Suppressor macrophage treated with lipopolysaccharide for 1 hour (primary cell): Measurements from ENCODE around the gene RAB11FIP4.

Experiments
- DNase-seq, 3 donors: peaks; one replicate each; pipeline ENCODE4 v3.0.0-alpha.2; 2020 to 2022

The RAB11FIP4 gene

DNA sequence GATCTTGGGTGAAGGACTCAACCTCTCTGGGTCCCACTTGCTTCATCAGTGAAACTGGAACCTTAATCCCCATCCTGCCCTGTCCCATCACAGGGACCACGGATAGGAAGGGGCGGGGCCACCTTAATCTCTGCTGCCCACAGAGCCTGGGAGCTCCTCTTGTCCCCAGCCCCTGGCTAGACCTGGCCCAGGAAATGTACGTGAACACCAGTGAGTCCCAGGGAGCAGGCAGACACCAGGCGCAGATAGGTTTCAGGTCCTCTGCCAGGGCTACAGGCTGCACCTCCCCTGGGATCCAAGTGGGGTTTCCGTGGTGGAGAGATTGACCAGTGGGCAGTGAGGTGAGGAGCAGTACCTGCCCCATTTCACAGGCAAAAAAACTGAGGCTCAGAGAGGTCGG lies 21.0 kb downstream of the RAB11FIP4 start:
- no peak for DNase-seq

- DNase-seq = no peak
Measured at GRCh38 chr17:31413081-31413799, 21.8 kb downstream of the RAB11FIP4 start.

DNA sequence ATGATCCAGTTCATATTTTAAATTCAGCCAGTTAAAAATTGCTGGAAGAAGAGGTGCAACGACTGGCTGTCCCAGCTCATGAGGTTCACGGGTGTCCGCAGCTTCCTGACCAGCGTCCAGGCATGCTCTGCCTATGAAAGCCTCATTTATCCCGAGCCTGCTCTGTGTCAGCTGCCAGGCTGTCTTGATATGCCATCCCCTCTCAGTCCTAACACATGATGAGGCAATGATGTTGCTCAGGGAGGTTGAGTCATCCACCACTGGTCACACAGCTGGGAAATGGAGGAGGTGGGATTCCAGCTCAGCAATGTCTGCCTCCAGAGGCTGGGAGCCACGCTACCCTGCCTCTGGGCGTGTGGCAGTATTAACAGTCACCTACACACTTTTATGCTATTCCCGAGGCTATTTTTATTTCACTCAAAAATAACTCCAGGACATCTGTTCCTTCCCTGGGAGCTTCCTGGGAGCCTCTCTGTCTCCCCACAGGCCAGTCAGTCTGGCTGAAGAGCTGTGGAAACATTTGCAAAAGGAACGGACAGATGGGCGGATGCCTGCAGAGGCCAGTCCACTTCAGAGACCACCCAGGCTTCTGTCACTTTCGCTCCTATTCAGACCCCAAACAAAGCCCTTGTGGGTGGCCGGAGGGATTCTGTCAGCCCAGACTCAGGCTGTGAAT lies 22.5 kb downstream of the RAB11FIP4 start:
- DNase-seq = peak; percentile 79 to 83 (median 83)

DNA sequence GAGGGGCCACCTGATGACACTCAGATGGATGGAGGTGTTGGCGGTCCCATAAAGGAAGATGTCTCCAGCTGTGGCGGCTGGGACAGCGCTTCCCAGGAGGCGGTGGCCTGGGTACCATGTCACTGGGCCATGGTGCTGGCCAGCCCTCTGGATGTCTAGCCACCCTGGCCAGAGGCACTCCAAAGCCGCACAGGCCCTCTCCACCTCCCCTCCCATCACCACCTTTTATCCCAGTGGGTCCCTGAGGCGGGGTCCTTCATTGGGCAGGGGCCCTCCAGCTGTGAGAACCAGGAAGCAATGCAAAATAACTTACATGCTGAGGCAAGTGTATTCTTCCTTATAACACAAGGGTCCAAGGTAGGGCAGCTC lies 23.1 kb downstream of the RAB11FIP4 start:
- DNase-seq = no peak

GRCh38 chr17:31415004-31415454 lies 23.6 kb downstream of the RAB11FIP4 start:
- peak; percentile 84 to 85 (median 85) for DNase-seq

DNA sequence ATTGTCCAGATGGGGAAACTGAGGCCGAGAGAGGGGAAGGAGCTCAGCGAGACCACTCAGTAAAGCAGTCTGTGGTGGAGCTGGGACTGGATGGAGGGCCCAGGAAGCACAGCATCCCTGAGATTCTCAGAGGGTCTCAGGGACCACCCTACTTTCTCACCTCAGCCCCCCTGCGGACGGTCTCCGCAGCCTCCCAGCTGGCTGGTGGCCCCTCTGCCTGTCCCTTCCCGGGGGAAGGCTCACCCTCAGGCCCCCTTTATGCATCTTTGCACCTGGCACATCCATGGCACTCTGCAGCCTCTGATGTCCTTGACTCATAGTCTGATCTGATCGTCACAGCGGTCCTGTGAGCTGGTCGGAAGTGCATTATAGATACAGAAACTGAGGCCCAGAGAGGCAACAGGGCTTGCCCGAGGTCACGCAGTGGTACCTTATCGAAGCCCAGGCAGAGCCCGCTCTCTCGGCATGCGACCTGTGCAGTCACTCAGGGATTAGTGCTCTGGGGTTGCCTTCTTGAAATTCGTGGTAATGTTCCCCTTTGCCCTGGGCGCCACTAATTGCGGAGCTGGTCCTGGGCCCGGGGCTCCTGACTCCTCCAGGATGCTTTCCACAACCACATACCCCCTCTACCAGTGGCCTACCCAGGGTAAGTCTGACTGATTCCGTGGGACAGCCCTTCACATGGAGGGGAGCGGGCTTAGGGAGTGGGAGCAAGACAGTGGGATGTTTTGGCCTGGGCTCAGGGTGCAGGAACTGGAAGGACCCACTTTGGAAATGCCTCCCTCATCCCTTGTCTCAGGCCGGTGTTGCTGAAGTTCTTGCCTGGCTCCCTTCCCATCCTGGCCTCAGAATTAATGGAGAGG lies 24.4 kb downstream of the RAB11FIP4 start:
- no peak for DNase-seq

DNA sequence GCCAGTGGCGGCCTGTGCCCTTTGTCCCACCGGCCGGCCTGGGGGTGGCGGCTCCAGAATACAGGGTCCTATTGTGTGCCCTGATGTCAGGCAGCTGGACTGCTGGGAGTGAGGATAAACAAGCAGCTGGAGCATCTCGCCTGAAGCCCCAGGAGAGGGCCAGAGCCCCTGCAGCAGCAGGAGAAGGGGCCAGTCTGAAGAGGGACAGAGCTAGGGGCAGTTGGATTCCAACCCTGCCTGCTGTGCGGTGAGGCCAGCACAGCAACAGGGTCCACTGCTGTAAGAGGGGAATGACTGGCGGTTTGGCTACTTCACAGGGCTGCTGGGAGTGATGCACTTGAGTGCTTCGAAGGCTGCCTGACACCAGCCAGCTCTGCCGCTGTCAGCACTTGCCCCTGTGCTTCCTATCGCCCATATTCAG lies 25.0 kb downstream of the RAB11FIP4 start:
- DNase-seq = no peak

- DNase-seq = no peak
Measured at GRCh38 chr17:31417051-31417792, 25.7 kb downstream of the RAB11FIP4 start.

DNA sequence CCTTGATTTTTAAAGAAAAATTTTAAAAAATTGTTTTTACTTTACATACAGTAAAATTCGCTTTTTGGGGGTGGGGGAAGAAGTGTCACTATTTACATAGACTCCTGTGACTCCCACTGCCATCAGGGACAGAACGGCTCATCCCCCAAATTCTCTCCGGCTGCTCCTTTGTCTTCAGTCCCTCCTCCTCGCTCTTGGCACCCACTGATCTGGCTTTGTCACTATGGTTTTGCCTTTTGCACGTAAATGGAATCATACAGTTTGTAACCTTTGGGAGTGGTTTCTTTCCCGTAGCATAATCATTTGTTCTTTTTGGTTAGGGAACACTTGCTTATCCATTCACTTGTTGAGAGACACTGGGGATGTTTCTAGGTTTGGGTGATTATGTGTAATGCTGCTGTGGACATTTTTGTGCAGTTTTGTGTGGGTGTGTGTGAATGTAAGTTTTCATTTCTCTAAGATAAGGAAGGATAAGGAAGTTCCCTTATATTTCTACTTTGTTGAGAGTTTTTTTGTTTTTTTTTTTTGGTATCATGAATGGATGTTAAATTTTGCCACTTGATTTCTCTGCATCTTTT lies 27.4 kb downstream of the RAB11FIP4 start:
- peak; percentile 60 to 74 (median 69) for DNase-seq

GRCh38 chr17:31422443-31422842 lies 31.0 kb downstream of the RAB11FIP4 start:
- no peak for DNase-seq

DNA sequence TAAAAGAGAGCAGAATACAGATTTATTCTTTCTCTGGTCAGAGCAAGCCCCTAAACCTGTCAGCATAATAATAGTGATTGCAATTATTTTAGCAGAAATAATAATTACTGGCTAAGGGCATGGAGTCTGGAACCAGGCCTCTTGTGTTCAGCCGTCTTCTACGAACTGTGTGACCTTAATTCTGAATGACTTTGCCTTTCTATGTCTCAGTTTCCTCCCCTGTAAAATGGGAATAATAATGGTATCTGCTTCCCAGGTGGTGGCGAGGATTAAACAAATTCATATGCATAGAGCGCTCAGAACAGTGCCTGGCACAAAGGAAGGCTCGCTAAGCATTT lies 33.4 kb downstream of the RAB11FIP4 start:
- DNase-seq = no peak

GRCh38 chr17:31425282-31426040 lies 34.0 kb downstream of the RAB11FIP4 start:
- no peak for DNase-seq

- no peak for DNase-seq
Measured at GRCh38 chr17:31427684-31428083, 36.2 kb downstream of the RAB11FIP4 start.

- DNase-seq = no peak
Measured at GRCh38 chr17:31428111-31428510, 36.6 kb downstream of the RAB11FIP4 start.

- DNase-seq = no peak
Measured at GRCh38 chr17:31428512-31428911, 37.0 kb downstream of the RAB11FIP4 start.

- no peak for DNase-seq
Measured at GRCh38 chr17:31431098-31431851, 39.8 kb downstream of the RAB11FIP4 start.

DNA sequence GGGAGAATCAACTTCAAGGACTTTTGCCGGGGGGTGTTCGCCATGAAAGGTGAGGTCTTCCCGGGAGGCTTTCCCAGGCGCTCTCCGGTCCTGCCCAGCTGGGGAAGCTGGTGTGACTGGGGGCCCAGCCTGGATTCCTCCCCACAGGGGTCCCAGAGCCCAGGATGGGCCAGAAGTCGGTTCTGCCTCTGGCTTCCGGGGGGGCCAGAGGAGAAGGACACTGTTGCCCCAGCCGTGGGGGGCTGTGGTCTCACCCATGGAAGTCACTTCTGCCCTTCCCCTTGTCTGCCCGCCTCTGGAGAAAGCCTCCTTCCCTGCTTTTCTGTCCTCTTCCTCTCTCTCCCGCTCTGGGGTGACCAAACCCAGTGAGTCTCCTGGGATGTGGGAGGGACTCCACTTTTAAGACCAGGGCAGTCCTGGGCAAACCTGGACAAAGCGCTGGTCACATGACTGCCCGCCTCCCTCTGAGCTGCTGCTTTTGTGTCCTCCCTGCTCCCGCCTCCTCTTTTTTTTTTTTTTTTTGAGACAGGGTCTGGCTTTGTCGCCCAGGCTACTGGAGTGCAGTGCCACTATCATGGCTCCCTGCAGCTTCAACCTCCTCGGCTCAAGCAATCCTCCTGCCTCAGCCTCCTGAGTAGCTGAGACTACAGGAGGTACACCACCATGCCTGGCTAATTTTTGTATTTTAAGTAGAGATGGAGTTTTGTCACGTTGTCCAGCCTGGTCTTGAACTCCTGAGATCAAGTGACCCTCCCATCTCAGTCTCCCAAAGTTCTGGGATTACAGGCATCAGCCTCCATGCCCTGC lies 40.6 kb downstream of the RAB11FIP4 start:
- no peak for DNase-seq

GRCh38 chr17:31433091-31433790 lies 41.8 kb downstream of the RAB11FIP4 start:
- no peak for DNase-seq
